Mucosa of descending colon (tissue), 3 donors: ENCODE results near the gene ARID1B. TPM values are rescaled to one million over a fixed set of nuclear protein-coding genes. Genes with fewer than 3 reads are reported as not detected.

Source experiments
- ATAC-seq: fragments of 200-7000 bp; cut with Tn5 transposase; one replicate; pipeline ENCODE4 v1.9.1; 2020; ENCODE audit warnings: mild to moderate bottlenecking, moderate library complexity
- DNase-seq, 3 donors: peaks; one replicate each; pipeline ENCODE4 v3.0.0-alpha.2; 2020
- H3K36me3 ChIP-seq: fragments of 200-600 bp; one replicate; pipeline ENCODE4 v1.8.0; 2021; ENCODE audit warnings: low read depth, mild to moderate bottlenecking
- H3K4me1 ChIP-seq: fragments of 200-600 bp; one replicate; pipeline ENCODE4 v1.8.0; 2021; ENCODE audit warnings: low read depth, mild to moderate bottlenecking
- H3K4me3 ChIP-seq: fragments of 200-600 bp; one replicate; pipeline ENCODE4 v1.8.0; 2021; ENCODE audit warnings: mild to moderate bottlenecking
- H3K9me3 ChIP-seq: fragments of 200-600 bp; one replicate; pipeline ENCODE4 v1.8.0; 2021; ENCODE audit warnings: mild to moderate bottlenecking
- intact Hi-C, 2 donors: fragments of 100-400 bp; cut with DNase I in 1 of 2; cut with micrococcal nuclease in 1 of 2; formaldehyde crosslinking; loops; one replicate each; pipeline versions ENCODE4 v1.11.0 to v1.11.1; 2022; cut with DNase I, micrococcal nuclease
- total RNA-seq, 3 donors: library from RNA; stranded (reverse); fragmentation: NEBNext Ultra II Directional in 2 of 3; extraction: Animal tissue kit (Norgen Biotek cat#: 25700) in 2 of 3; gene quantifications; one replicate each; pipeline versions ENCODE4 v1.2.1 to v1.2.4, GENCODE V29; 2021 to 2023
- TF ChIP-seq, protein P1 (sequence below): fragments of 200-600 bp; IDR thresholded peaks from one replicate; pipeline ENCODE4 v1.8.0; 2022; ENCODE audit warnings: antibody characterized with exemption, mild to moderate bottlenecking
- donor health status: DM: no; HTN: no; CAD: no; lungs with moderate emphysema.
- donor health status: DM: no; HTN: no; CAD: no.
- donor health status: DM: no; HTN: yes; CAD: no.

The ARID1B gene
- total RNA-seq, 3 donors from 2014 or later, result 71.8 to 102 (median 101) TPM

GRCh38 chr6:156904176-156904967 is 127.2 kb downstream of the ARID1B start:
- Histone ChIP-seq H3K9me3 (no peaks in the 10 kb centered on the region), H3K4me1 (no peaks in the 10 kb centered on the region), H3K4me3 (no peak overlapping the region), H3K36me3 (no peaks in the 10 kb centered on the region)
- TF ChIP-seq, protein P1, sequence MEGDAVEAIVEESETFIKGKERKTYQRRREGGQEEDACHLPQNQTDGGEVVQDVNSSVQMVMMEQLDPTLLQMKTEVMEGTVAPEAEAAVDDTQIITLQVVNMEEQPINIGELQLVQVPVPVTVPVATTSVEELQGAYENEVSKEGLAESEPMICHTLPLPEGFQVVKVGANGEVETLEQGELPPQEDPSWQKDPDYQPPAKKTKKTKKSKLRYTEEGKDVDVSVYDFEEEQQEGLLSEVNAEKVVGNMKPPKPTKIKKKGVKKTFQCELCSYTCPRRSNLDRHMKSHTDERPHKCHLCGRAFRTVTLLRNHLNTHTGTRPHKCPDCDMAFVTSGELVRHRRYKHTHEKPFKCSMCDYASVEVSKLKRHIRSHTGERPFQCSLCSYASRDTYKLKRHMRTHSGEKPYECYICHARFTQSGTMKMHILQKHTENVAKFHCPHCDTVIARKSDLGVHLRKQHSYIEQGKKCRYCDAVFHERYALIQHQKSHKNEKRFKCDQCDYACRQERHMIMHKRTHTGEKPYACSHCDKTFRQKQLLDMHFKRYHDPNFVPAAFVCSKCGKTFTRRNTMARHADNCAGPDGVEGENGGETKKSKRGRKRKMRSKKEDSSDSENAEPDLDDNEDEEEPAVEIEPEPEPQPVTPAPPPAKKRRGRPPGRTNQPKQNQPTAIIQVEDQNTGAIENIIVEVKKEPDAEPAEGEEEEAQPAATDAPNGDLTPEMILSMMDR, result no peak
- ATAC-seq (no peak), DNase-seq (no peak)
- intact Hi-C loops, result no loop called here

GRCh38 chr6:156905801-156906200 is 128.6 kb downstream of the ARID1B start:
- TF ChIP-seq, protein P1, result no peak
- Histone ChIP-seq H3K9me3 (no peaks in the 10 kb centered on the region), H3K4me3 (no peak overlapping the region), H3K36me3 (no peaks in the 10 kb centered on the region), H3K4me1 (no peaks in the 10 kb centered on the region)
- intact Hi-C loops, result no loop called here
- DNase-seq (no peak), ATAC-seq (peak; percentile 34)

GRCh38 chr6:156906451-156906850 is 129.3 kb downstream of the ARID1B start:
- intact Hi-C loops, result no loop called here
- ATAC-seq, result no peak

DNA sequence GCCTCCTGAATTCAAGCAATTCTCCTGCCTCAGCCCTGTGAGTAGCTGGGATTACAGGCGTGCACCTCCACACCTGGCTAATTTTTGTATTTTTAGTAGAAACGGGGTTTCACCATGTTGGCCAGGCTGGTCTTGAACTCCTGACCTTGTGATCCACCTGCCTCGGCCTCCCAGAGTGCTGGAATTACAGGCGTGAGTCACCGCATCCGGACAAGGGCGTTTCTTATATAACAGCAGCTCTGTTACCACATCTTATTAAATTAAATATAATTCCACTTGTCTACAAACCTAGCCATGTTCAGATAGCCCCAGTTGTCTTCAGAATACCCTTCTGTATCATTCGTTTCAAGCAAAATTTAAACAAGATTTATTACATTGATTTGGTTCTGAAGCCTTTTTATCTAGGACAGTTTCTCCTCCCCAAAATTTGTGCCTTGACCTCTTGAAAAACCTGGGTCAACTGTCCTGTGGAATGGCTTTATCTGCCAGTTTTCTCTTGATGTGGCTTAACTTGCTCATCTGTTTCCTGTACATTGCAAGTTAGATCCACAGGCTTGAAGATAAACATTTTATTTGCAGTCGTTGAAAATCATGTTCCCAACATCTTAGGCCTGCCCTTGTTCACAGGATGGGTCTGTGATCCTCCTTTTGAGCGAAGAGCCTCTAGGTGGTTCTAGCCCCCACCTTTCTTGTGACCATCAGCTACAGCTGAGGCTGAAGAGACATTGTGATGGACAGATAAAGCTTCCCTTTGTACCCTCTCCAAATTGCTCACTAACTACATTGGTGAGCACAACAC is 132.2 kb downstream of the ARID1B start:
- Histone ChIP-seq H3K9me3 (no peaks in the 10 kb centered on the region), H3K4me1 (no peaks in the 10 kb centered on the region), H3K36me3 (no peaks in the 10 kb centered on the region), H3K4me3 (no peak overlapping the region)
- intact Hi-C loops, result no loop called here
- TF ChIP-seq, protein P1, result no peak
- no peak for ATAC-seq
- DNase-seq, result no peak

More at GRCh38 chr6:156906451-156906850, 129.3 kb downstream of the ARID1B start:
- no peaks in the 10 kb centered on the region for H3K9me3 ChIP-seq
- no peaks in the 10 kb centered on the region for H3K4me1 ChIP-seq
- no peaks in the 10 kb centered on the region for H3K36me3 ChIP-seq
- no peak for DNase-seq
- TF ChIP-seq, protein P1, result no peak
- no peak overlapping the region for H3K4me3 ChIP-seq

DNA sequence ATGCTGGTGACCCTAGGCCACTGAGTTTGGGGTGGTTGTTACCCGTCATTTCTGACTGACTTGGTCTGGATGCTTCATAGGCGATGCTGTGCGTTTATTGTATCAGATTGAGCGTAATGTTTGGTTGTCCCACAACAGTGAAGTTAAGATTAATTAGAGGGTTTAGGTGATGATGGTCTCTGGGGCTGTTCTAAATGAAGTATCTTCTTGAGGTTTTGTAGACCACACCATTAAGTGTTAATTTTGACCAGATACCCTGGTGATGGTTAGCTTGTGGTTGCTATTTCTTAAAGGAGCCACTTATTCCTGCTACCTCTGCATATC is 132.8 kb downstream of the ARID1B start:
- Histone ChIP-seq H3K36me3 (no peaks in the 10 kb centered on the region), H3K4me1 (no peaks in the 10 kb centered on the region), H3K9me3 (no peaks in the 10 kb centered on the region), H3K4me3 (no peak overlapping the region)
- DNase-seq (no peak), ATAC-seq (no peak)
- TF ChIP-seq, protein P1, result no peak
- intact Hi-C loops, result no loop called here
